ENCODE results near the gene GTF2I. TPM values are rescaled to one million over a fixed set of nuclear protein-coding genes. Genes with fewer than 3 reads are reported as not detected.
A peak's percentile ranks its signal among the peaks of the same experiment; 100 is the strongest.

The GTF2I gene
- total RNA-seq (82.7 and 105 TPM in 2 replicates), polyA plus RNA-seq (79.3 and 81.3 TPM in 2 replicates), polyA minus RNA-seq (ENCODE audit: low replicate concordance) (30.9 and 38.6 TPM in 2 replicates)
- 75.9 and 79.4 TPM in 2 replicates for polyA plus RNA-seq (2012)

DNA sequence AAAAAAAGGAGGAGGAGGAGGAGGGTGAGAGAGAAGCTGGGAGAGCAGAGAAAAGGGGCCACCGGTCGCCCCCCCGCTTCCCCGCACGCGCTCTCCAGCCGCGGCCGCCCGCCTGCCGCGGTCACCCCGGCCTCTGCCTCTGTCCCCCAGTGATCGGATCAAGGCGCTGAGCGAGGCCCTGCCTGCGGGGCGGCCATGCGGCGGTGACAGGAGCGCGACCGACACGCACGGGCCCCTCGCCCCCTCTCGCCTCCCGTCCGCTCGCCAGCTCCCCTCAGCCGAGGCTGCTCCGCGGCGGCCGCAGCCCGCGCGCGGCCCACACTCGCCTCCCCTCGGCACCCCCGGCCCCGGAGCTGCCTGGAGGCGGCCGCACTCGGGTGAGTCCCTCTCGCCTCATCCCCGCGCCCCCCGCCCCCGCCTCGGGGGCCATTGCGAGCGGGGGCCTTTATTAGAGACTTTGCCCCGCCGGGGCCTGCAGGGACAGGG lies at the start of gene GTF2I:
Gene GTF2I, plus strand, starts transcription at position 27 of the 486 bp plus-strand sequence. CDS start 31,411 bp downstream, outside the sequence.
- peaks cover 44% of the 10 kb centered on the region for H3K79me2 ChIP-seq (ENCODE audit: control insufficient read depth, insufficient read depth, low read length)
- H3K27ac ChIP-seq (ENCODE audit: insufficient read depth, low read length): peak within 1 kb of the TSS; percentile 90
- peak within 1 kb of the TSS; percentile 97 for H3K4me2 ChIP-seq (ENCODE audit: extremely low read depth, insufficient read depth, low read length)
- peak within 1 kb of the TSS; percentile 93 for H3K9ac ChIP-seq (ENCODE audit: insufficient read depth, low read length)
- H2AFZ ChIP-seq (ENCODE audit: low read length): peak within 1 kb of the TSS; percentile 78
- no peak for DNase-seq (ENCODE audit: low read depth in 2 of 2)
- peak within 1 kb of the TSS; percentile 75 to 87 (median 81) for H3K4me3 ChIP-seq (replicated peaks in 1 of 4; ENCODE audit: control extremely low read depth in 1 of 4, insufficient read depth in 1 of 4, low read depth in 3 of 4, low read length in 4 of 4)
- H3K36me3 ChIP-seq (ENCODE audit: control insufficient read depth, insufficient read depth, low read length): no peaks in the 10 kb centered on the region
- peaks cover 16% of the 10 kb centered on the region for H3K4me1 ChIP-seq (ENCODE audit: control insufficient read depth, extremely low read depth, insufficient read depth, low read length)
- TF ChIP-seq CTCF (conservative IDR thresholded peaks at IDR 0.05 in 1 of 2, IDR thresholded peaks at IDR 0.05 in 1 of 2; ENCODE audit: low read depth in 1 of 2, low read length in 2 of 2): no peak
- no peak for TF ChIP-seq EZH2 (IDR thresholded peaks at IDR 0.05; ENCODE audit: low read length, missing control alignments)
- peaks cover 1% of the 10 kb centered on the region for H4K20me1 ChIP-seq (ENCODE audit: control insufficient read depth, extremely low read depth, insufficient read depth, low read length)
- H3K27me3 ChIP-seq (ENCODE audit: control insufficient read depth, insufficient read depth, low read length): no peaks in the 10 kb centered on the region
- no peaks in the 10 kb centered on the region for H3K9me3 ChIP-seq (ENCODE audit: control insufficient read depth, insufficient read depth, low read depth, low read length)

DNA sequence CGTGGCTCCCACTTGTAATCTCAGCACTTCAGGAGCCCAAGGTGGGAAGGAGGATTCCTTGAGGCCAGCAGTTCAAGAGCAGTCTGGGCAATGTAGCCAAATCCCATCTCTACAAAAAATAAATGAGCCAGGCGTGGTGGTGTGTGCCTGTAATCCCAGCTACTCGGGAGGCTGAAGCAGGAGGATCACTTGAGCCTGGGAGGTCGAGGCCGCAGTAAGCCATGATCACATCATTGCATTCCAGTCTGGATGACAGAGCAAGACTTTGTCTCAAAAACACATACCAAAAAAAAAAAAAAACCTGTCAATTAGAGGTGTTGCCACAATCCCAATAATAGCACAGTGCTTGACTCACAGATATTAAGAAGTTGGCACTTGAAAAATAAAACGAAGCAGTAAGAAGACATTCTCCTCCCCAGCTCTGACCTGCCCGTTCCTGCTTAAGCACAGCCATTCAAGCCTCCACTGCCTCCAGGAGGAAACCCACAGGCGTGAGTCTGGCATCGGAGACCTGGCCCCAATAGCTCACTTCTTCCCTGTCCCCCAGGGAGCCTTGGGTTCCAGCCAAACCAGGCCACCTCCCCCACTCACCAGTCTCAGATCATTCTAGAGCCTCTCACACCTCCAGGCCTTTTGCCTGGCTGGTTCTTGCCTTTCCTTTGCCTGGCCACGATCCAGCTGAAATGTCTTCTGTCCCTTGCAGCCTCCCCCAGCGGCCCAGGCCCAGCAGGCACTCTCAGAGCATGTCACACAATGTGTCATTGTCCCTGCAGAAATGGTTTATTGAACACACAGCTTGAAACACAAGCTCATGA lies 45.3 kb upstream of the GTF2I start:
- Histone ChIP-seq H3K9ac (ENCODE audit: insufficient read depth, low read length) (no peak overlapping the region), H3K79me2 (ENCODE audit: control insufficient read depth, insufficient read depth, low read length) (no peaks in the 10 kb centered on the region), H2AFZ (ENCODE audit: low read length) (no peak overlapping the region), H3K27ac (ENCODE audit: insufficient read depth, low read length) (no peak overlapping the region), H4K20me1 (ENCODE audit: control insufficient read depth, extremely low read depth, insufficient read depth, low read length) (no peaks in the 10 kb centered on the region), H3K4me1 (ENCODE audit: control insufficient read depth, extremely low read depth, insufficient read depth, low read length) (no peaks in the 10 kb centered on the region), H3K27me3 (ENCODE audit: control insufficient read depth, insufficient read depth, low read length) (no peaks in the 10 kb centered on the region), H3K36me3 (ENCODE audit: control insufficient read depth, insufficient read depth, low read length) (no peaks in the 10 kb centered on the region), H3K4me2 (ENCODE audit: extremely low read depth, insufficient read depth, low read length) (no peak overlapping the region), H3K4me3 (replicated peaks in 1 of 4; ENCODE audit: control extremely low read depth in 1 of 4, insufficient read depth in 1 of 4, low read depth in 3 of 4, low read length in 4 of 4) (no peak overlapping the region), H3K9me3 (ENCODE audit: control insufficient read depth, insufficient read depth, low read depth, low read length) (no peaks in the 10 kb centered on the region)
- DNase-seq (ENCODE audit: low read depth in 2 of 2): peak in 1 of 2 donors; percentile 59
- TF ChIP-seq CTCF (conservative IDR thresholded peaks at IDR 0.05 in 1 of 2, IDR thresholded peaks at IDR 0.05 in 1 of 2; ENCODE audit: low read depth in 1 of 2, low read length in 2 of 2) (no peak), EZH2 (IDR thresholded peaks at IDR 0.05; ENCODE audit: low read length, missing control alignments) (no peak)

DNA sequence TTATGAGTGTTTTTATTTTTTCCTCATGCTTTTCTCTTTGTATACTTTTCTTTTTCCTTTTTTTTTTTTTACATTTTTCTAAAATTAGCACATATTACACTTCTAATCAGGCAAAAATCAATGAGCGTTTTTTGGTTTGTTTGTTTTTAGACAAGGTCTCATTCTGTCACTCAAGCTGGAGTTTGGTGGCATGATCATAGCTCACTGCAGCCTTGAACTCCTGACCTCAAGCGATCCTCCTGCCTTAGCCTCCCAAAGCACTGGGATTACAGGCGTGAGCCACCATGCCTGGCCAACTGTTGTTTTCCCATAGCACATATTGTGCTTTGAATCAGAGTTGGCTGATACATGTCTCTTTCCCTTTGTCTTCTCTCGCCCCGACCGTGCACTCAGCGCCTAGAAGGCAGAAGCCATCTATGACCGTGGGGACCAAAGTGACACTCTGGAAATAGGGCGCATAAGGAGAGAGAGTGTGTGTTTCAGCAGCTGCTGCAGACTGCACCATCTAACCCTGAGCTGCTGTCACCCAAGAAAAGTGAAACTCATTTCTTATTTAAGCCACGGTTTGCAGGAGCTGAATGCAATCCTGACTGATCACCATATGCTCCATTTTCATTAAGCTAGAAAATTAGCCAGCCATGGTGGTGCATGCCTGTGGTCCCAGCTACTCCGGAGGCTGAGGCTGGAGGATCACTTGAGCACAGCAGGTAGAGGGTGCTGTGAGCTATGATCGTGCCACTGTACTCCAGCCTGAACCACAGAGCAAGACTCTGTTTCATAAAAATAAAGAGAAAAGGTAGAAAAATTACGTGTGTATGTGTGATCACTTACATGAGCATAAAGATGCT lies 41.4 kb upstream of the GTF2I start:
- Histone ChIP-seq H3K4me1 (ENCODE audit: control insufficient read depth, extremely low read depth, insufficient read depth, low read length) (no peaks in the 10 kb centered on the region), H3K4me2 (ENCODE audit: extremely low read depth, insufficient read depth, low read length) (no peak overlapping the region), H2AFZ (ENCODE audit: low read length) (no peak overlapping the region), H3K9ac (ENCODE audit: insufficient read depth, low read length) (no peak overlapping the region), H3K36me3 (ENCODE audit: control insufficient read depth, insufficient read depth, low read length) (no peaks in the 10 kb centered on the region), H3K27me3 (ENCODE audit: control insufficient read depth, insufficient read depth, low read length) (no peaks in the 10 kb centered on the region), H3K4me3 (replicated peaks in 1 of 4; ENCODE audit: control extremely low read depth in 1 of 4, insufficient read depth in 1 of 4, low read depth in 3 of 4, low read length in 4 of 4) (no peak overlapping the region), H3K9me3 (ENCODE audit: control insufficient read depth, insufficient read depth, low read depth, low read length) (no peaks in the 10 kb centered on the region), H3K79me2 (ENCODE audit: control insufficient read depth, insufficient read depth, low read length) (no peaks in the 10 kb centered on the region), H4K20me1 (ENCODE audit: control insufficient read depth, extremely low read depth, insufficient read depth, low read length) (no peaks in the 10 kb centered on the region), H3K27ac (ENCODE audit: insufficient read depth, low read length) (no peak overlapping the region)
- TF ChIP-seq EZH2 (IDR thresholded peaks at IDR 0.05; ENCODE audit: low read length, missing control alignments) (no peak), CTCF (conservative IDR thresholded peaks at IDR 0.05 in 1 of 2, IDR thresholded peaks at IDR 0.05 in 1 of 2; ENCODE audit: low read depth in 1 of 2, low read length in 2 of 2) (no peak)
- DNase-seq (ENCODE audit: low read depth in 2 of 2): no peak

All from fibroblast of lung (primary cell).